NCI-H2171 treated with DMSO at 0.1 percent for 48 hours (cell line): ENCODE data around the gene KERA.
"Not testable (repeated sequence)": the region's sequence is repeated elsewhere in the genome, so short reads cannot be mapped to it uniquely, and the experiment has no call there.

ENCODE experiments used
- DNase-seq: peaks from one replicate; lab custom pipeline; 2025; lab: John Stamatoyannopoulos, UW

The KERA gene, protein sequence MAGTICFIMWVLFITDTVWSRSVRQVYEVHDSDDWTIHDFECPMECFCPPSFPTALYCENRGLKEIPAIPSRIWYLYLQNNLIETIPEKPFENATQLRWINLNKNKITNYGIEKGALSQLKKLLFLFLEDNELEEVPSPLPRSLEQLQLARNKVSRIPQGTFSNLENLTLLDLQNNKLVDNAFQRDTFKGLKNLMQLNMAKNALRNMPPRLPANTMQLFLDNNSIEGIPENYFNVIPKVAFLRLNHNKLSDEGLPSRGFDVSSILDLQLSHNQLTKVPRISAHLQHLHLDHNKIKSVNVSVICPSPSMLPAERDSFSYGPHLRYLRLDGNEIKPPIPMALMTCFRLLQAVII

DNA sequence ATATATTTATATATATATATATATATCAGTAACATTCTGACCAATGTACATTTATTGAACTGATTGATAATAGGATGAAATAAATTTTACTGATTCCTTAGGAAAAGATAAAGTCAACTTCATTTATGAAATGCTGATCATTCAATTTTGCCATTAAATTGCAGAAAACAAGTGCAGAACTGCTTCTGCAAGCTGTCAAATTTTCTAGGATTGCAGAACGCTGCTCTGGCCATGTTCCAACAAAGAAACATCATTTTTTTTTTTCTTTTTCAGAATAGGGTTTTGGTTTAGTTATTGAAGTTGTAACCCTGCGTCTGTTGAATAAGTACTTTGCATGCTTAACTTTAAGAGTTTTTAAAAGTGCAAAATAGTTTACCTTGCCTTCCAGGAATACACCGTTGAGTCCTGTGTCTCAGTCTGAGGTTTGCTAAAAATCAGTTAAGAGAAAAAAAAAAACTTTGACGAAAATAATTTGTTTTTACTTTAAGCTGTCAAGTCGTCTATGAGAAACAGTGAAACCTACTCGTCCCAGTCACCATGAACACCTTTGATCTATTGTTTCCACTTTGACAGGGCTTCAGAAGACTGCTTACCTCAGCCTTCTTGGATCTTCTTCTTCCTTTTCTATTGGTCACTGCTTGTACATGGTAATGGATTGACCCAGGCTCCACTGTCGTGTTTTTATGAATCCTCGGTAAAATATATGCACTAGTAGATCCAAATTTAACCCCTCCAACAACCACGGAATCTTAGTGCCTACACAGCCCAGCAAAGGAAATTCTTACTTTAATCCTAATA, at the start of gene KERA:
TSS of gene KERA (minus strand) at position 657 of the 798 bp plus-strand sequence. CDS start 1,743 bp downstream, outside the sequence.
- peak; percentile 8 for DNase-seq

DNA sequence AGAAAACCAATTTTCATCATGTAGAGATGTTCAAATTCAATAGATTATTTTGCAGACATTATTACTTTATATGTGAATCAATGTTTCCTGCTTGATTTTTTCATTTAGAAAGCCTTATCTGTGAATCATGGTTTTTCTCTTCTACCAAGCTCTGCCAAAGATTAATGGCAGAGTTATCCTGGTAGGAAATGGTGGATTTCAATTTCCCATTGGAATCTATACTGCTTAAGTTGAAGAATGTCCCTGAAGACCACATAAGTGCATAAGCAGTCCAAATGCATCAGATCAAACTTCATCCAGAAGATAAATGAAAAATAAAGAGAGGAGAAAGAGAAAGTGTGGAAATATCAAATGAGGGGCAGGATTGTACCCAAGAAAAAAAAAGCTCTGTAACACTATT, 48.5 kb upstream of the KERA start:
- DNase-seq, result no peak

DNA sequence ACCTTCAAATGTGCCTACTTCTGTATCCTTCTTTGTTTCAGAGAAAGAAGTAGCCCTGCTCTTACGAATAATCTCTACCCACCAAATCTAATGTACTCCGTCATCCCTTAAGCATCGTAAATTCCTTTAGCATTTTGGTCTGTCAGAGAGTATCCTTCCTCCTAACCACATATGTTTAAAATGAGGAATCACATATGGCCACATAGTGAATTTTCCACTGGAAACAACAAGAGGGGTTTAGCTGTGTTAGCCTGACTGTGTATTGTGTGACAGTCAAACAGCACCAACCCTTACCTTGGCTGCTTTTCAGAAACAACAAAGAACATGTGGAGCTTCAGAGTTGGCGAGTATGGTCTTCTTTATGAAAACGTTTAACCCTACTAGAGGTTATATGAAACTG, 48.0 kb upstream of the KERA start:
- no peak for DNase-seq

DNA sequence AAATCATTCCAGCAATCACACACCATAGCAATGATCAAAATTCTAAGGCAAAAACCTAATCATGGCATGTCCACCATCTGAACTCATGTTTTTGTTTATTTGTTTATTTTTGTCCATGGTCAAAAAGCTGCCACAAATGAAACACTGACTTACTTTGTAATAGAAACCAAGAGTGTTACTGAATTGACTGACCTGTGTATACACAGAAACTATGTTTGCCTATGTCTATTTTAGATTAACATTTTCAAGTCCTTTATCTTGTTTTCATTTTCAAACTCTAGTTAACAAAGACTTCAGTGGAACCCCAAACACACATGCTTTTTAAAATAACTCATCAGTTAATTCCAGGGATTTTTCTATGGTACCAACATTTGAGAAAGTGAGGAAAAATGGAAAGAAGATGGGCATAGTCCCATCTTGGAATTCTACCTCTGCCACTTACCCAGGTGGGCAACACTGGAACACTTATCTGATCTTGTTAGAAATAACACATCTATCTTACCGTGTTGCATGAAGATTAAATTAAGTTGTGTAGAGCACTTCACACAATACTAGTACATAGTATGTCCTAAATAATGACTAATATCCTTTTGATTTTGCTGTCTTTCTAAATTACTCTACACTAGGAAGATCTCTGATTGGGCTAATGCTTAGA, 47.1 kb upstream of the KERA start:
- no peak for DNase-seq

DNA sequence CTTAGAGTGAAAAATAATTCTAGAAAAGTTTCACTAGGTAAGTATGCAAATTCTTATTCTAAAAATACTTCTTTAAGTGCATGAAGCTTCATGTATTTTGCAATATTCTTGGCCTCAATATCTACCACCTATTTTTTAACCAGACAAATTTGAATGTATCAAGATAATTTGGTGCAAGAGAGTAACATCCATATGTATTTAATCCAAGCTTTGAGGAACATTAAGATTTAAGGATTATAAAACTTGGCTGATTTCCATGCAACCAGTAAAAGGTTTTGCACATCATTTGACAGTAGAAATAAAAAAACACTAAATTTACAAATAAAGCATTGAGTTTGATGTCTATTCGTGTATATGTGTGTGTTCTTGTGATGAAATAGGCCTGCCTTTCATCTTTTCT, 45.8 kb upstream of the KERA start:
- no peak for DNase-seq

DNA sequence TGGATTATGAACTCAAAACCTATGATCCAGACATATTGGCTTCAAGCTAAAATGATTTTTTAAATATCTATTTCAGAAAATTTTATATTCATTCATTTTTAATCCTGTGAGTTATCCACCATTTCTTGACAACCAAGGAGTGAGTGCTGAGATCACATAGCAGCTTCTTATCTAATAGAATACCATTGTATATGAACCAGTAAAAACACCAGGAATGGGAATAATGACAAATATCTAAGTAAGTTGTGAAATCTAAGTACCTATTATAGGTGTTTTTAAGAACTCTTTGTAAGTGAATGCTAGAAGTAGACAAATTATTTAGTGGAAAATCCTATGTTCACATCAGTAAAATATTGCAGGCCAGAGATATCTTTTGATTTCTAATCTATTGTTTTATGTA, 45.3 kb upstream of the KERA start:
- DNase-seq, result no peak

DNA sequence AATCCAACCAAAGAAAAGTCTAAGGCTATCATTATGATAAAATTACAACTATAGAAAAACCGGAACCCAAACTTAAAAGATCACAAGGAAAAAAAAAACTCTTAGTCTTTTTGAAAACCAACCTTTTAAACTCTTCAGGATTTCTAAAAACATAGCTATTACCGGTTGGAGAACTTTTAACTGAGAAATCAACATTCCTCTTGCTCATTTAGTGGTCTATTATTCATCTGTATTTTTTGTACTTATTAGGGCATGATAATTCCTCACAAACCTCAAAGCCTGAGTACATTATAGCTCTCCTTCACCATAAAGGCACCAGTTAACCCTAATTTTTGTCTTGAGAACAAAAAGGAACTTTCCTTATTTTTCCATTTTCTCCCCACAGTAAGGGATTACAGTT, 43.1 kb upstream of the KERA start:
- DNase-seq, result no peak

DNA sequence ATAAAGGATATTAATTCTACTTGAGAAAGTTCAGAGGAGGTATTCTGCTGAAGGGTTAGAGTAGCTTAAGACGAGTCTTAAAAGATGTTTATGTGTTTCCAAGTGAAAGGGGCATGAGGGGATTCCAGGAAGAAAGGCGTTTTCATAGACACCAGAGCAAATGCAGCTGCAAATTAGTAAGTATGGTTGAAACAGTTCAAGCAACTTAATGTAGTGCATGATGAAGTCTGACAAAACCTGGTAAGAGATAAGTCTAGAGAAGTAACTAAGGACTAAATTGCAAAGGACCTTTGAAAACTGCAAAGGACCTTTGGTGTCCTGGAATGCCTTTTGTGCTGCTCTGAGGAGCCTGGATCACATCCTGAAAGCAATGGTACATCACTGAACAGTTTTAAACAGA, 42.0 kb upstream of the KERA start:
- DNase-seq, result no peak

DNA sequence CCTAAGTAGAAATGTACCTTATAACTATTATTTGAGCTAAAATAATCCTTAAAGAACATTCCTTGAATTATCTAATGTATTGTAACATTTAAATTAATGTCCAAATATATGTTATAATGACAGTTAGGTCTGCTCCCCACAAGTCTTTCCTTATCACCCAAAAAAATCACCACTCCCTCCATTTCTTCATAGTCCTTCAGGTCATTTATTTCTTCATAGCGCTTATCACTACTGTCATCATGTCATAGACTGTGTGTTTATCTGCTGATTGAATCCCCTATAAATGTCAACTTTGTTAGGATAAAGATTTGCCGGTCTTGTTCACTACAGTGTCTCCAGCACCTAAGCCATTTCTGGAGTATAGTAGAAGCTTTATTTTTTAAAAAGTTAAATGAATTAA, 41.5 kb upstream of the KERA start:
- no peak for DNase-seq

DNA sequence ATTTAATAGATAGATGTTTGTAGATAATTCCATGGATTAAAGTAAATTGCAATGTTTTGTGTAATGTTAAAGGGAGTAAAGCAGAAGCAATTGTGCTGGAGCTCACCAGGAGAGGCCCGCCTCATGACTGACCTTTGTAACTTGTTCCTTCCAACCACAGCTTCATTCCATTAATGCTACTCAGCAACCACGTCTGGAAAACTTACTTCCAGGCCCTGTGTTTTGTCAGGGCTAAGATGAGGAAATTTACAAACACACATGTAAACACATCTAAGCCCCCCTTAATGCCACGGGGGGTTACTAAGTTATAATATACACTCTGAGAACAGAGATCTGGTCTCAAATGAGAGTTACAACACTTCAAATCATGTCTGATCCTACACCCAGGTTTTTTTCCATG, 41.1 kb upstream of the KERA start:
- no peak for DNase-seq

DNA sequence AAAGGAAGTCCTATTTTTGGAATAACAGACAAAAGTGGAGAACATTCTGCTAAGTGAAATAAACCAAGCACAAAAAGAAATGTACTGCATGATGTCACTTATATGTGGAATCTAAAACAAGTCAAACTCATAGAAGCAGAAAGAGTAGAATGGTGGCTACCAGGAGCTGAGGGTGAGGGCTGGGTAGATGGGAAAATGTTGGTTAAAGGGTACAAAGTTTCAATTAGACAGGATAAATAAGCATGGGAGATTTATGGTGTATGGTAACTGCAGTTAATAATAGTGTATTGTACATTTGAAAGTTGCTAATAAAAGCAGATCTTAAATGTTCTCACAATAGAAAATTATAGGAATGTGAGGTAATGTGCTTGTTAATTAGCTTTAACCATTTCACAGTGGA, 40.6 kb upstream of the KERA start:
- no peak for DNase-seq

DNA sequence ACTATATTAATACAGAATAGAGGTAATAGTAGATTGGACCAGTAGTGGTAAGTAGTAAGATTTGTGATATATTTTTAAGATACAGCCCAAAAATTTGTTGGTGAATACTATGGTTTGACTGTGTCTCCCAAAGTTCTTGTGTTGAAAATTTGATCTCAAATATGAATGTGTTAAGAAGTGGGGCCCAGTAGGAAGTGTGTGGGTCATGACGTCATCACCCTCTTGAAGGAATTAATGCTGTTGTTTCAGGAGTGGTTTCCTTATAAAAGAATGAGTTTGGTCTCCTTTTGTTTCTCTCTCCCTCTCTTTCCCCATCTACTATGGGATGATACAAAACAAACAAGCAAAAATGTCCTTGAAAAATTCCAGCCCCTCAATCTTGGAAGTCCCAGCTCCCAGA, 37.1 kb upstream of the KERA start:
- no peak for DNase-seq

DNA sequence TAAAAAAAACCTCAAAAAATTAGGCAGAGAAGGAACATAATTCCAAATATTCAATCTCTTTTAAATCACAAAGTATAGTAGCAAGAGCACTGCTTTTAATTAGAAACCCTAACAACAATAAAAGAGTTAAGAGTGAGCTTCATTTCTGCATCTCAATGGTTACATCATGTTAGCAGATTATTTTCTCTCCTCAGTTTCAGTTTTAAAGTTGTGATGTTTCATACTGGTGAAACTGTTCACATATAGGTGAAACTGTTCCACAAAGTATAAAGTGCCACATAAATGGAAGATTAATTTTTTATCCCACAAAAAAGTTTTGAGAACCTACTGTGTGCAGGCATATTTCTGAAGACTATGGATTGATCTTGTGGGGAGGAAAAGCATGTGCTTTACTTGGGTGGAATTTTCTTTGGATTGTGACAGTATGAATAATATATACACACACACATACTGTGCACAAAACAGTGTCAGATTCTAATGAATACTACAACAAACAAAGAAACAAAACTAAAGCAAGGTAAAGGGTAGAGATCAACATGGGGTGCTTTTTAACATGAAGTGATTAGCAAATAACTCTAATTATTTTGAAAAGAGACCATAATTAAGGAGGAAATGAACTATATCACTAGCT, 36.3 kb upstream of the KERA start:
- DNase-seq, result no peak

DNA sequence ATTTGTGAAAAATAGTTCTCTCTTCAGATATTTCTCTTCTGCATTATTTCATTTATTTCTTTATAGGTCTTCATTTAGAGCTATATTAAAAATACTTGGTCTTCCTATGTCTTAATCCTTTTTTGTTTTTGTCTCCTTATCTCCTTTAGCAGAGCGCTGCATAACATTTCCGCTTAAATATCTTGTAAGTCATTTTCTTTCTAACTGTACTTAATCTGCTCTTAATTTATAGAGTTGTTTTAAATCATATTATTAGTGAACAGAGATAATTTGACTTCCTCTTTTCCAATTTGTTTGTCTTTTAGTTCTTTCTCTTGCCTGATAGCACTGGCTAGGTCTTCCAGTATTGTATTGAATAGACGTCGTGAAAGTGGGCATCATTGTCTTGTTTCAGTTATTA, 35.5 kb upstream of the KERA start:
- DNase-seq, result no peak

DNA sequence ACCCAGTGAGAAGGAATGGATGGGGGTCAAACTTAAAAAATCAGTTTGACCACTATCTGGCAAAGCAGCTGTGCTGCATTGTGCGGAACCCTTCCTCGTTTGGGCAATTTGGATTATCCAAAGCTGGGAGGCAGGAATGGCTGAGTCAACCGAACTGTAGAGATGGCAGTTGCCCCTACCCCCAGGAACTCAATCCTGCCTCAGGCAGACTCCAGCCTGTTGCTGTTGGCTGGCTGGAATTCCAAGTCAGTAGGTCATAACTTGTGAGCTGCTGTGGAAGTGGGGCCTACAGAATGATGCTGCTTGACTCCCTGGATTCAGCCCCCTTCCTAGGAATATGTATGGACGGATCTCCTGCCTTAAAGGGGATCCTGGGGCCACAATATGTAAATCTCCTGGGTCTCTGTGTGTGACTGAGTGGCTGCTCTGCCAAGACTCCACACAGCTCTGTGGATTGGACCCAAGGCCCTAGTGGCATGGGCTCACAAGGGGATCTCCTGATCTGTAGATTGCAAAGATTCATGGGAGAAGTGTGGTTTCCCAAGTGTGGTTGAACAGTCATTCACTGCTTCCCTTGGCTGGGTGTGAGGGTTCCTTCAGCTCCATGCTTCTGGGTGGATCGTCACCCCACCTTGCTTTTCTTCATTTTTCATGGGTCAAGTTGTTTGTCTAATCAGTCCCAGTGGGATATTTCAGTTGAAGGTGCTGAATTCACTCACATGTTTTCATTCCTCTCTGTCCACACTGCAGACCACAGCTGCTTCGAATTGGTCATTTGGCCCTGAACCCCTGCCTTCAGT, 34.3 kb upstream of the KERA start:
- no peak for DNase-seq

DNA sequence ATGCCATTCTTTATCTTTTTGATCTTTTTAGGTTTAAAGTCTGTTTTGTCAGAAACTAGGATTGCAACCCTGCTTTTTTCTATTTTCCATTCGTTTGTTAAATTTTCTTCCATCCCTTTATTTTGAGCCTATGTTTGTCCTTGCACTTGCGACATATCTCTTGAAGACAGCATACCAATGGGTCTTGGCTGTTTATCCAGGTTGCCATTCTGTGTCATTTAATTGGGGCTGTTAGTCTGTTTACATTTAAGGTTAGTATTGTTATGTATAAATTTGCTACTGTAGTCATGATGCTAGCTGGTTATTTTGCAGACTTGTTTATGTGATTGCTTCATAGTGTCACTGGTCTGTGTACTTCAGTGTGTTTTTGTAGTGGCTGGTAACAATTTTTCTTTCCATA, 32.1 kb upstream of the KERA start:
- not testable (repeated sequence) for DNase-seq

DNA sequence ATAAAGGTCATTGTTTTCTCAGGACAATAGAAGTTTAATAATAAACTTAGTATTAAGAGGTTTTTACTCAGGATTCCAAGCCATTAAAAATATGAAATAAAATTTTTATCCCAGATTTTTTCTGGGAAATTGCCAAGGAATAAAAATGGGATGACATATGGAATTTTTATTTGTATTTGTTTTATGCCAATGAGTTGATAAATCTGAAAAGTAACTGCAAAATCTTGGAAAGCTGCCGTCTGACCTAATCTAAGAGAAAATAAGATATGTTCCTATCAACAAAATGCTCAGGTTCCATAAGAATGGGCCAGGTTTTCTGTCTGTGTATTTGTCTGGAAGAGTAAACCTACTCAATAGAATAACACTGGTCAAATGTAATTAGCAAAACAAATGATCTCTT, 22.2 kb upstream of the KERA start:
- no peak for DNase-seq

DNA sequence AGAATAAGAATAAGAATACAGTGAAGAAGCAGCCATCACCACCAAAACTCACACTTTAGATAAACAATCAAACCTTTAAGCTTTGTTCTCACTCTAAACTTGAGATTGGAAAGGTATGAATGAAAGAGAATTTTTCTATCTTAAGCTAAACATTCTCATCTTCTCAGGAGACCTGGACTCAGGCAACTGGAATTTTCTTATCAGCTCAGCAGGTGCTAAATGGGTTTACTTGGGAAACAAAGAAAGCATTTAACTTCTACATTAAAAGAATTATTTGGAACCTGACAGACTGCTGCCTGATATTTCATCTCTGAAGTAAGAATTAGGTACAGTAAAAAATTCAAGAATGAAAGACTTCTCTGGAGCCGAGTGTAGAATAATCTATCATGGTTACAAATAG, 20.7 kb upstream of the KERA start:
- DNase-seq, result no peak

DNA sequence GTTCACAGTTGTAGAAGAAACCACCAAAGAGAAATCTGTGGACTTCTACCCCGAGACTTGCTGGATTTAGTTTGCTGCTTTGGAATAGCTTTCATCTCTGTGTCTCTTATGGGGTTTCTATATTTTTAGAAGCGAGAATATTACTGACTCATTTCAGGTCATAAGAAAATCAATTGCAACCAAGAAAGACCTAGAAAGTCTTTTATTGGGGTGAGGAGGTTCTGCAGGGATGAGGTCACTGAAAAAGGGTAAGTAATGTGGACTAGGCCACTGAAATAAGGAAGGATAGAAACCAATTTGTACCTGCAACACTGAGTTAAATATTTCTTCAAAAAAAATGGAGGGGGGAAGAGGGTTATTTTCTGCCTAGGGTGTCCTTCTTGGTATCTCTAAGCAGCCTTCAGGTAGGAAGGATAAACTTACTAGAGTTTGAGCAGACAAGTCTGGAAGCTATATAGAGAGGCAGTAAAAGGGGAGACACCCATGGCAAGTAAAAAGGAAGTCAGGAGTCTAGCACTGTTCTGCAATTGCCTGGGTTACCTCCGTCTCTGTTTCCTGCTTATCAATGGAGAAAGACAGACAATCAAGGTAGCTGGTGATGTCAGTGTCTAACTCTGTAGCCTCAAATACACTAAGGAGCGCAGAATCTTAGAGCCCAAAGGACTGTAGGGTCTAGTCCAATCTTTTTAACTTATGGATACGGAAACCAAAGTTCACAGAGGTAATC, 19.6 kb upstream of the KERA start:
- DNase-seq, result no peak

DNA sequence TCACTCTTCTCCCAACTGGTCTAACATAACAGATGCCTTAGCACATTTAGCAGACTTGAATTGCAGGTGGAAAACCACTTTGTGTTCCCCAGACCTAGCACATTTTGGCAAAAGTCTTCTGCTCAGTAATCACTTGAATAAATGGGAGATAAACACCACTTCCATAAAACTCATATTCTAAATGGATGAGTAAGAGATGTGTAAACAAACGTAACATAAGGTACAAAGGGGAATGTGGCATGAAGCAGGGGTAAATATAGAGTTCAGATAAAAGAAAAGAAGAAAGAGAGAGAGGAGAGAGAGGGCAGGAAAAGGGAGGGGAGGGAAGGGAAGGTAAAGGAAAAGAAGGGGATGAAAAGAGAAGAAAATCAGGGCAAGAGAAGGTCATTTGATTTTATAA, 17.0 kb upstream of the KERA start:
- no peak for DNase-seq

DNA sequence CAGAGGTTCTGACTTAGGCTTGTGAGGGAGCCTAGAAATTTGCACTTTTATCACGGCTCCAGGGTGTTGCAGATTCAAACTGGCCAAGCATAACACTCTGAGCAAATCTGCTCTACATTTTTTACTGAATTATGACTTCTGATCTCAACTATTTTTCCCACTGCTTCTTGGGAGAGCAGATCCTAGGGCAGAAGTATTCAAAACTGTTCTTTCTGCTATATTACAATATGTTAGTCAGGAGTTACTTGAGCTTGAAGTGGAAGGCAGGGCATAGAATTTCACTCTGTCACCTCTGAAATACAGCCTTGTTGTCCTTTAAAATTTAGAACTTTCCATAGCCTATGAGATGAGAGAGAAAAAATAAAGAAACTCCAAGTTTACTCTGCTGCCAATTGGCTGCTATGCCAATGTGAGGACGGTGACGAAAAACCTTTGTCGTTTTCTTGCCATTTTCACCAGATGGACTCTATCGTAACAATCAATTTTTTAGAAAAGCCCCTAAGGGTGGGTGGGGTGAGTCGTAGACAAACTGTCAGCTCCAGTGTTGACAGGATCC, 16.4 kb upstream of the KERA start:
- DNase-seq, result peak; percentile 20
